GM12878 (cell line): Measurements from ENCODE around the gene SMIM31.

ENCODE experiments used
- CEBPB ChIP-seq, 2 experiments: fragments of 150-350 bp in 1 of 2; IDR thresholded peaks; 2 replicates each; pipeline ENCODE4 v1.6.1; 2012 to 2014; ENCODE audit warnings: low read depth in 2 of 2, low read length in 2 of 2, borderline replicate concordance in 1 of 2, inconsistent platforms in 1 of 2
- CTCF ChIP-seq, 3 experiments: IDR thresholded peaks in 2 of 3; conservative IDR thresholded peaks in 1 of 3; 2 replicates each; pipeline ENCODE4 v1.5.1; 2011; ENCODE audit warnings: low read depth in 3 of 3, low read length in 3 of 3, mild to moderate bottlenecking in 3 of 3, control low read depth in 2 of 3, moderate library complexity in 2 of 3, inconsistent platforms in 1 of 3, mixed read lengths in 1 of 3; ENCODE audit not compliant: control insufficient read depth in 2 of 3, insufficient read depth in 1 of 3; ENCODE audit errors: extremely low read depth in 1 of 3
- MXI1 ChIP-seq: fragments of 150-350 bp; IDR thresholded peaks from 2 replicates; pipeline ENCODE4 v1.6.1; 2011; ENCODE audit warnings: low read depth, mild to moderate bottlenecking, inconsistent platforms, low read length, improper control_type of control experiment
- PRDM15 ChIP-seq: fragments of 450-650 bp; formaldehyde crosslinking; IDR thresholded peaks from 2 replicates; pipeline ENCODE4 v1.4.0; 2020; ENCODE audit warnings: mild to moderate bottlenecking, moderate library complexity

GRCh38 chr4:164755432-164755831 is 1.5 kb downstream of the SMIM31 start:
- no peak for TF ChIP-seq CTCF (IDR thresholded peaks at IDR 0.05 in 2 of 3, conservative IDR thresholded peaks at IDR 0.05 in 1 of 3; ENCODE audit: control insufficient read depth in 2 of 3, extremely low read depth in 1 of 3, insufficient read depth in 1 of 3, low read depth in 3 of 3, low read length in 3 of 3)
- no peak for TF ChIP-seq MXI1
- no peak for TF ChIP-seq CEBPB (IDR thresholded peaks at IDR 0.05; ENCODE audit: borderline replicate concordance in 1 of 2, low read depth in 2 of 2, low read length in 2 of 2)
- no peak for TF ChIP-seq PRDM15 (CRISPR knock-in tag)
